COLO829 (cell line): Measurements from ENCODE around the gene FLT4.

Experiments
- DNase-seq: peaks from one replicate; pipeline ENCODE4 v3.0.0; 2012; ENCODE audit warnings: low spot score

The FLT4 gene

DNA sequence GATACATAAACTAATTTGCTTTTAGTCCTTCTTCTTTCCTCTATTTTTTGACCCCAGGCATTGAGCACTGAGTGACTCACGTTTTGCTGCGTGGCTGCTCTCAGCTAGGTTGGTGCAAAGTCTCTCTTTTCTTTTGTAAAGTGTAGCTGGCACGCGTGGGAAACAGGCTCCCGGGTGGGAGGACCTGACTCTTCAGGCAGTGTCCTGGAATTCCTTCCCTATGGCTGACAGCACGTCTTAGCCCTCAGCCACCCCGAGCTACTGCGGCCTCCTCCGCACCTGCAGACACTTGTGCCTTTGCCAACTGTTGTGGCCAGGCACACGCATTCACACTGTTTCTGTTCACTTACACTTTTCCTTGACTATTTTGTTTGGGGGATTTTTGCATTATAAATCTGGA is 57.2 kb downstream of the FLT4 start:
- DNase-seq: no peak

DNA sequence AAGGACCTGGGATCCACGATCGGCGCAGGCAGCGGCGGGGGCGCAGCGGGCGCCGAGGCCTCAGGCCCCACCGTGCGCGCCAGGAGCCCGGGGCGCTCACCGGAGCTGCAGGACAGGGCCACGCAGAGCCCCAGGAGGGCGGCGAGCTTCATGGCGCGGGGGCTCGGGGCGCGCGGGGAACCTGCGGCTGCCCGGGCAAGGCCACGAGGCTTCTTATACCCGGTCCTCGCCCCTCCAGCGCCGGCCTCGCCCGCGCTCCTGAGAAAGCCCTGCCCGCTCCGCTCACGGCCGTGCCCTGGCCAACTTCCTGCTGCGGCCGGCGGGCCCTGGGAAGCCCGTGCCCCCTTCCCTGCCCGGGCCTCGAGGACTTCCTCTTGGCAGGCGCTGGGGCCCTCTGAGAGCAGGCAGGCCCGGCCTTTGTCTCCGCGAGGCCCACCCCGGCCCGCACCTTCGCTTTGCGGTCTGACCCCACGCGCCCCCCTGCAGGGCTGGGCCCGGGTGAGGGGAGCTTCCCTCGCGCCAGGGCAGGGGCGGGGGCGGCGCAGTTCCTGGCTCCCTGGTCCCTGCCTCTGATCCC is 58.0 kb downstream of the FLT4 start, which contains the start of gene SCGB3A1:
Gene SCGB3A1, minus strand, starts transcription at position 189 of the 577 bp plus-strand sequence. Its CDS starts 37 bp downstream, at position 152.
- DNase-seq: no peak

GRCh38 chr5:180590543-180591310 is 58.7 kb downstream of the FLT4 start:
- DNase-seq: no peak

- no peak for DNase-seq
Measured at GRCh38 chr5:180589771-180590542, 59.4 kb downstream of the FLT4 start.

DNA sequence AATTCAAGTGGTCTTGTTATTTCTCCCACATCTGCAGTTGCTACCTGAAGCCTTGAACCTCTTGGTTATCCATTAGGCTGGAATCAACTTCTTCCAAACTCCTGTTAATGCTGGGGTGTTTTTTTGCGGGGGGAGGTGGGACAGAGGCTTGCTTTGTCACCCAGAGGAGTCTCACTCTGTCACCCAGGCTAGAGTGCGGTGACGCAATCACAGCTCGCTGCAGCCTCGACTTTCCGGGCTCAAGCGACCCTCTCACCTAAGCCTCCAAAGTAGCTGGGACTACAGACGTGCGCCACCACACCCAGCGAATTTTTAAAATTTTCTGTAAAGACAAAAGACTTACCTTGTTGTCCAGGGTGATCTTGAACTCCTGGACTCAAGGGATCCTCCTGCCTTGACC is 62.5 kb downstream of the FLT4 start:
- DNase-seq: no peak

DNA sequence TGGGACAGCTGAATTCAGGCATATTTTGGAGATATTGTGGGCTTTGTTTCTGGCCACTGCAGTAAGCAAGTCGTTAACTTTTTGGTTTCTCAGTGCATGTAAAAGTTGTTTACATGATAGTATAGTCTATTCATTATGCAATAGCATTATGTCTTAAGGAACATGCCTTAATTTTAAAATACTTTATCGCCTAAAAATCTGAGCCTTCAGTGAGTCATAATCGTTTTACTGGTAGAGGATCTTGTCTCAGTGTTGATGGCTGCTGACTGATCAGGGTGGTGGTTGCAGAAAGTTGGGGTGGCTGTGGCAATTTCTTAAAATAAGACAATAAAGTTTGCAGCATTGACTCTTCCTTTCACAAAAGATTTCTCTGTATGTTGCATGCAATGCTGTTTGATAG is 63.2 kb downstream of the FLT4 start:
- DNase-seq: no peak

DNA sequence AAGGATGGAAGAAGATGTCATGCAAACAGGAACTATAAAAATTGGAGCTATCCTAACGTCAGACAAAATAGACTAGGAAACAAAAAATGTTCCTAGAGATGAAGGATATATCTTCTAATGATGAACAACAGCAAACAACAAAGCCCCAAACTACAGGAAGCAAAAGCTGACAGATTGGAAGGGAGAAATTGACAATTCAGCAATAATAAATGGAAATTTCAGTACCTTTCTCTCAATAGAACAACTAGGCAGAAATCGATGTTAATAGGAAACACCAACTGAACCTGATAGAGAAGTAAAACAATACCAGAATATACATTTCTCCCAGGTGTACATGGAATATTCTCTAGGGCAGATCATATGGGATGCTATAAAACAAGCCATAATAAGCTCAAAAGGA is 65.7 kb downstream of the FLT4 start:
- no peak for DNase-seq

DNA sequence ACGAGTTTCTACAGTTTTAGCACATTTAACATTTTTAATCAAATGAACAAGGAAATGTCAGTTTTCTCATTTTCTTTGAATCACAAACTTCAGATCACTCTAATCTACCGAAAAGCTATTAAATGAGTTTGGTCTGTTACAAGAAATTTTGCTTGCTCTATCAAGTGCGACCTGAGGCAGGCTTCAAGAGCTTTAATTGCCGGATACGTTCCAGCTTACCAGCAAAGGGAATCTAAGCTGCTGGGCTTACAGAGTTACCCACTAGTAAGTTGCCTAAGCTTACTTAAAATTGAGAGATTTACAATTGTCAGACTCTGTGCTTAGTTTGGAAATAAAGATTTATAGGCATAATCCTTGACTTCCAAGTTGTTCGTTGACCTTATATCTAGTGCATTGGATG is 68.7 kb downstream of the FLT4 start:
- DNase-seq: no peak

DNA sequence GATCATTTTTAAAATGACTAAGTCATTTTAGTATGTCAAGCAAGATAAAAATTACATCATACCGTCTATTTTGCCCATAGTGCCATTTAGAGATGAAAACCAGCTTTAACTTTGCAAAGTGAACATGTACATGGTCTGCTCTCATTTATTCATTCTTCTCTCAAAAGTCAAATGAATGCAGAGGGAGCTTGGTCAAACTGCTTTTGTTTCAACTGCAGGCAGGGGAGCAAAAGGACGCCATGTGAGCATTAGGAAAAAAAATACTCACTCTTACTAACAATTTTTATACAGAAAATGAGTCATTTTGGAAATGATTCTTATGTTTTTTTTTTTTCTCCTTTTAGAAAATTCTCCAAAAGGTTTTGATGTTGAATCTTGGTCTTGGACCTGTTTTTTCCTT is 73.8 kb downstream of the FLT4 start:
- no peak for DNase-seq

DNA sequence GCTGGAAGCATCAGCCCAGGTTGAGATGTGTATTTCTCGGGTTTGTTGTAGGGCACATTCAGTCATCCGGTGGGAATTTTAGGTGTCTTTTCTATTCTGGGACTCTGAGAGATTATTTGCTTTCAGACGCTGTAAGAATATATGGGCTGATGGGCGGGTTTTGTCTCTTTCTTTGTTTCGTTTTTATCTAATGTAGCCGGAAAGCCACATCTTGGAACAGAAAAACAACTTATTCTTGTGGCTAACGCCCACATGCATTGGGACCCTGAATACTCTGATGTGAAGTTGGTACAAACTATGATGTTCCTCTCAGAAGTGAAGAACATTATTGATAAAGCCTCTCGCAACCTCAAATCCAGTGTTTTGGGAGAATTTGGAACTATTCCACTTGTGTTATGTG is 80.5 kb downstream of the FLT4 start:
- DNase-seq: no peak

DNA sequence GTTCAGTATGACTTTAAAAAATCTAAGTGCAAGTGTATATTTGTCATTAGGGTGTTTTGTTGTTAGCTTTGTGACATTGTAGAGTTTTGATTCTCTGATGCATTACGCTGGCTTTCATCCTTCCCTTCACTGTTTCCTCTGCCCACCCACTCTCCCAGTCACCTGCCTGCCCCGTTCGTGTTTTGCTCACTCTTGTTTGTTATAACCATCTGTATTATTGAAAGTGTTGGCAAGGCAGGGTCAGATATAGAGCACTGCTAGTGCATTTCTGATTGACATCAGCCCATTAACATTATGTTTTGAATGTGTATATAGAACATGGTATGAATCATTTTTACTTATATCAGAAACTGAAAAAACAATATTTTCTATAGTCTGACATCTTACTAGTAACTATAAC is 85.4 kb downstream of the FLT4 start:
- no peak for DNase-seq

GRCh38 chr5:180558232-180558631 is 91.2 kb downstream of the FLT4 start:
- no peak for DNase-seq

- DNase-seq: no peak
Measured at GRCh38 chr5:180557217-180557809, 92.1 kb downstream of the FLT4 start.

DNA sequence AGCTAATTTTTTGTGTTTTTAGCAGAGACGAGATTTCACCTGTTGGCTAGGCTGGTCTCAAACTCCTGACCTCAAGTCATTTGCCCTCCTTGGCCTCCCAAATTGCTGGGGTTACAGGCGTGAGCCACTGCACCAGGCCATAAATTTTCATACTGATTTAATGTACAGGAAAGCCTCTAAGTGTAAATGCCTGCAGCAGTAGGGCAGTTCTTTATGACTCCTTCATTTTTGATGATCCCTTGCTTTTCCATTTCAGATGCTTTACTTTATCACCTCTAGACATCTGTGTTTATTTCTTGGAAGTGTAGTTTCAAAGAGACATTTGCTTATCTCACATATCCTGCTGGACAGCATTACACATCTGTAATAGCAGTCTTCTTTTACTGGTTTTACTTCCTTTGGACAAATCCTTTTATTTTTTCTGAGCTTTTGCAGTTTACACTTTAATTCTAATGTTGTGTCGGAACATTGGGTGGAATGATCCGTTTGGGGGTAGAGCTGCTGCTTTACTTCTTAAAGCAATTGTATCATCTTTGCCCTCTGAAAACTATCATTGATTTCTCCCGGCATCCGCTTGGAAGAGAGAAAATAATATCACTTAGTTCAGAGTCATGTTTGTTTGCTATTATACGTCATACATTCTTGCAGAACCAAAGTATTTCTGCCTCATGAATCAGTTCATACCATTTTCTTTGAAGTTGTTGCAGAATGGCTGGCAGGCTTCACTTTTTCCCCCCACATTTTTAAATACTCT is 94.1 kb downstream of the FLT4 start:
- no peak for DNase-seq

DNA sequence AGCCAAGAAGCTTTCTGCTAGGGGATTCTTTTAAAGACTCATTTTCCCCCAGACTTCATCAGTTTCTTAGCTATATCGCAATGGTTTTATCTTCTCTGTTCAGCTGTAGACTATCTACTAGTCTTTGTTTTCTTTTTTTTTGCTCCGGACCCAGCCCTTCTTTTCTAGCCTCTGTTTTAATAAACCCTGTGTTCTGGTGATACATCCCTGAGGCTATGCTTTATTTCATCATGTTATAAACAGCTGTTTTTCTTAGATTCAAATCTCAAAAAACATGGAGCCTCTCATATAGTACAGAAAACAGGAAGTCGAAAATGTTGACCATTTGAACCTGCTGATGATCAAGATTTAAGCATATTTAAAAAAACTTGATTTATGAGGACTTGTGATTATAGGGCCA is 95.9 kb downstream of the FLT4 start:
- no peak for DNase-seq
